ENCODE results near the gene ARHGEF16.

- TF ChIP-seq POLR2A (IDR thresholded peaks at IDR 0.05; ENCODE audit: low read length) (no peak), GATA1 (IDR thresholded peaks at IDR 0.05; ENCODE audit: low read depth, low read length) (no peak)
Observed at GRCh38 chr1:3520419-3521378, 66.2 kb downstream of the ARHGEF16 start.
